Activated T-helper 2 cell treated with anti-CD3 and anti-CD28 coated beads, Interferon-gamma antibody, Interleukin-2, Interleukin-4, amounts not matched to agents 10 μg/mL and 5 μg/mL and 100 μg/mL, durations not matched to agents 14 hours and 24 hours and 36 hours (primary cell): ENCODE data around the gene GLP1R. TPM values are rescaled to one million over a fixed set of nuclear protein-coding genes. Genes with fewer than 3 reads are reported as not detected.

Experiments used
- DNase-seq: peaks from one replicate; pipeline ENCODE4 v3.0.0; 2021; ENCODE audit warnings: low spot score
- H3K27ac Mint-ChIP-seq: one replicate; pipeline ENCODE4 v1.8.0; 2021; ENCODE audit warnings: mixed read lengths
- H3K27me3 Mint-ChIP-seq: one replicate; pipeline ENCODE4 v1.8.0; 2021; ENCODE audit warnings: low read depth, mixed read lengths
- H3K36me3 Mint-ChIP-seq: one replicate; pipeline ENCODE4 v1.8.0; 2021; ENCODE audit warnings: low read depth, mixed read lengths
- H3K4me1 Mint-ChIP-seq: one replicate; pipeline ENCODE4 v1.8.0; 2021; ENCODE audit warnings: low read depth, mixed read lengths
- H3K4me3 Mint-ChIP-seq: one replicate; pipeline ENCODE4 v1.8.0; 2021; ENCODE audit warnings: low read depth, mild to moderate bottlenecking, moderate library complexity, mixed read lengths
- H3K9me3 Mint-ChIP-seq: one replicate; pipeline ENCODE4 v1.8.0; 2021; ENCODE audit warnings: mixed read lengths
- intact Hi-C: fragments of 100-400 bp; cut with micrococcal nuclease; formaldehyde crosslinking; loops from one replicate; pipeline ENCODE4 v1.15.1; 2023
- total RNA-seq: library from RNA; stranded (reverse); gene quantifications from 2 replicates; pipeline ENCODE4 v1.2.3, GENCODE V29; 2022

Gene GLP1R
- total RNA-seq, 1 donor from 2014 or later: 0.05 TPM

- H3K4me1 Mint-ChIP-seq: peaks cover 19% of the 10 kb centered on the region
- H3K9me3 Mint-ChIP-seq: no peaks in the 10 kb centered on the region
- H3K27me3 Mint-ChIP-seq: peaks cover 49% of the 10 kb centered on the region
- no peak overlapping the region for H3K4me3 Mint-ChIP-seq
- intact Hi-C loops: no loop called here
- DNase-seq: no peak
- no peak overlapping the region for H3K27ac Mint-ChIP-seq
- no peaks in the 10 kb centered on the region for H3K36me3 Mint-ChIP-seq
These were observed 2.0 kb downstream of the GLP1R start for GRCh38 chr6:39050453-39051112.

DNA sequence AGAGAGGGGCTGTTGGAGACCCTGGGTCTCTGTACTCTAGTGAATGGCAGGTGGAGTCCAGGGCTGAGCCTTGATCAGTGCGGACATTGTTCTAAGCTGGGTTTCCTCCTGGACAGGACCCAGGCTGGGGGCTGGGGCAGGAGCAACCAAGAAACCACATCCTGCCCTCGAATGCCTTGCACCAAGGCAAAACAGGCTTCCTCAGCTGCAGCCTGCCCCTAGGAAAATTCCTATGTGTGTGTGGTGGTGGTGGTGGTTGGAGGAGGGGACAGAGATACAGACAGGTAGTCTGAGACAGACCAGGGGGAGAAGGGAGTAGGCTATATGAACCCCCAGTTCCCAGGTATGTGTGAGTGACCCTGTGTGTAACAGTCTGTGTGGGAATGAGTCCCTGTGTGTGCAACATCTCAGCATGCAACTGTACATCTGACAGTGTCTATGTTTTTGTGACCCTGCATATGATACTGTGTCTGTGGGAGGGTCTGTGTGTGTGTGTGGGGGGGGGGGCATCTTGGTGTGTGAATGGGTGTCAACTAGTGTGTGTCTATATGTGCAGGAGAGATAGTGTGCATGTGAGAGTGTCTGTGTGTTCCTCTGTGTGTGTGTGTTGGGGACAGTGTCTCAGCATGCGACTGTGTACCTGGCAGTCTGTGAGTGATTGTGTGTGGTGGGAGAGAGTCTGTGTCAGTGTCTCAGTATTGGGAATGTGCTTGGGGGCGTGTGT, 3.0 kb downstream of the GLP1R start:
- peaks cover 19% of the 10 kb centered on the region for H3K4me1 Mint-ChIP-seq
- H3K9me3 Mint-ChIP-seq: no peaks in the 10 kb centered on the region
- H3K27ac Mint-ChIP-seq: no peak overlapping the region
- DNase-seq: no peak
- H3K4me3 Mint-ChIP-seq: no peak overlapping the region
- no peaks in the 10 kb centered on the region for H3K36me3 Mint-ChIP-seq
- H3K27me3 Mint-ChIP-seq: peaks cover 45% of the 10 kb centered on the region
- intact Hi-C loops: no loop called here

DNA sequence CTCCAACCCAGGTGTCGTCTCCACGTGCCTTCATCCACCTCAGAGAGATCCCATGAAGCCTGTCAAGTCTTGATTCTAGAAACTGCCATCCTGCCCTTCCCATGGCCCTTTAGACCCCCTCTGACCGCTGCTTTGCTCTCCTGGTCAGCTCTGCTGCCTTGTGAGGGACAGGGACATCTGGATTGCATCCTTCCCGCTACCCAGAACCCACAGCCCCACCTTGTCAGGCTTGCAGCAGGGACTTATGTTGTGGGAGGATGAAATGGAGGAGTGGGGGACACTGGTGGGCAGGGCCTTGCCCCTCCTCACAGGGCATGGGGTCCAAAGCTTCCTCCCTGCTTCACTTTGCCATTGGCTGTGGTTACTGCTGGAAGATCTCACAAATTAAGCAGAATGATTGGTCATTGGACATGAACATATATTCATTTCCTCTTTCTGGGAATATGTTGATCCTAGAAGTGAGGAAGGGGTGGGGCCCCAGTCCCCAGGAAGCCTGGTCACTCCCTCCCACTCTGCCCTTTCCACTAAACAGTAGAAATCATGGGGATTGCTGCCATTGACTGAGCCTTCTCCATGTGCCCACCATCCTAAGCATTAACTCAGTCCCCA, 4.5 kb downstream of the GLP1R start:
- DNase-seq: no peak

GRCh38 chr6:39053854-39054576, 5.4 kb downstream of the GLP1R start:
- intact Hi-C loops: no loop called here
- no peaks in the 10 kb centered on the region for H3K9me3 Mint-ChIP-seq
- H3K27me3 Mint-ChIP-seq: peaks cover 27% of the 10 kb centered on the region
- DNase-seq: no peak
- no peak overlapping the region for H3K27ac Mint-ChIP-seq
- peaks cover 19% of the 10 kb centered on the region for H3K4me1 Mint-ChIP-seq
- no peaks in the 10 kb centered on the region for H3K36me3 Mint-ChIP-seq
- H3K4me3 Mint-ChIP-seq: no peak overlapping the region

More for the DNA sequence above, 4.5 kb downstream of the GLP1R start:
- Mint-ChIP-seq H3K27me3 (peaks cover 29% of the 10 kb centered on the region), H3K4me1 (peaks cover 19% of the 10 kb centered on the region), H3K9me3 (no peaks in the 10 kb centered on the region), H3K4me3 (no peak overlapping the region), H3K36me3 (no peaks in the 10 kb centered on the region), H3K27ac (no peak overlapping the region)
- intact Hi-C loops: no loop called here

GRCh38 chr6:39054577-39055142, 6.1 kb downstream of the GLP1R start:
- Mint-ChIP-seq H3K27me3 (peaks cover 21% of the 10 kb centered on the region), H3K27ac (no peak overlapping the region), H3K4me3 (no peak overlapping the region), H3K4me1 (peaks cover 19% of the 10 kb centered on the region), H3K9me3 (no peaks in the 10 kb centered on the region), H3K36me3 (no peaks in the 10 kb centered on the region)
- DNase-seq: no peak
- intact Hi-C loops: no loop called here

DNA sequence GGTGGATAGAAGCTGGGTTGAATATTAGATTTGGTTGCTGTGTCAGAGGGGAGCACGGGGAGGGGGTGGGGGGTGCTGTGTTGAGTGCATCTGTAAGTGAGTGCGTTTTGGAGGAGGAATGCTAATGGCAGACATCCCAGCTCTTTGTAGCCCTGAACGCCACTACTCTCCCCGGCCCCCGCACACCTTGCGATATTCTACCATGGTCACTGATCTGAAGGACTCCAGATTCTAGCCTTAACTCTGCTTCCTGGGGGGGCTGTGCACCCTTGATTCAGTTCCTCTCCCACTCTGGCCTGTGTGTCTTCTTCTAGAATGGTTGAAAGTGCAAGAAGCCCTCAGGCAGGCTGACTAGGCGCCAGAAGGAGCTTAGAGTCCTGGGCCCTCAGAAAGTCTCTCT, 7.1 kb downstream of the GLP1R start:
- intact Hi-C loops: no loop called here
- Mint-ChIP-seq H3K9me3 (no peaks in the 10 kb centered on the region), H3K27me3 (peaks cover 17% of the 10 kb centered on the region), H3K4me3 (no peak overlapping the region), H3K36me3 (no peaks in the 10 kb centered on the region), H3K4me1 (peaks cover 14% of the 10 kb centered on the region), H3K27ac (no peak overlapping the region)
- no peak for DNase-seq

DNA sequence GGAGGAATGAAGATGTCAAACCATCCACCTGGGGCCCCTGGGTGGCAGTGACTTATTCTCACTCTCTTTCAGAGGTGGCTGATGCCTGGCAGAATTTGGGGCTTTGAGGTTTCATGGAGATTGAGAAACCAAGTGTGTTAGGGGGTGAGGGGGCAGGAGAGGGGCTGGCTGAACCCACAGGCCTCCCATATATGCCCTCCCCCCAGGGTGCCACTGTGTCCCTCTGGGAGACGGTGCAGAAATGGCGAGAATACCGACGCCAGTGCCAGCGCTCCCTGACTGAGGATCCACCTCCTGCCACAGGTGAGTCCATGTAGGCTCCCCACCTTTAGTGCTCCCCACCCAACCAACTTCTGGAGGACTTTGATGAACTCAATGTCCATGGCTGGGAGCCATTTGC, 7.6 kb downstream of the GLP1R start:
- Mint-ChIP-seq H3K4me3 (no peak overlapping the region), H3K27me3 (peaks cover 20% of the 10 kb centered on the region), H3K27ac (no peak overlapping the region), H3K9me3 (no peaks in the 10 kb centered on the region), H3K4me1 (peaks cover 9% of the 10 kb centered on the region), H3K36me3 (no peaks in the 10 kb centered on the region)
- no peak for DNase-seq
- intact Hi-C loops: no loop called here

DNA sequence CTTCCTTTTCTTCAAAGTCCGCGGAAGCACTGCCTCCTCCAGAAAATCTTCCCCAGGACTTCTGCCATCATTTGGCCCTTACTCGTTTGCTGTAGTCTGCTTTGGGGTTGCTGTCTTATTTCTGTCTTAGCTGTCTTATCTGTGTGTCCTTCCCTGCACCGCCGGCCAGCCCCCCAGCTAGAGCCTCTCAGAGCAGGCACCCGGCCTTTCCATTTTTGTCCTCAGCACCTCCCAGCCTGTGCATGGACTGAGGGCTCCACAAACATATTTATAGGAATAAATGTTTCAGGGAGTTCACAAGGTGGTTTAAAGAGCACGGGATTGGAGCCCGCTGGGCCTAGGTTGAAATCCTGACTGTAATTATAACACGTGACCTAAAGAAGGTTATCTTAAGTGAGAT, 8.1 kb downstream of the GLP1R start:
- H3K4me1 Mint-ChIP-seq: peaks cover 4% of the 10 kb centered on the region
- intact Hi-C loops: no loop called here
- no peaks in the 10 kb centered on the region for H3K36me3 Mint-ChIP-seq
- no peaks in the 10 kb centered on the region for H3K9me3 Mint-ChIP-seq
- DNase-seq: no peak
- H3K27me3 Mint-ChIP-seq: peaks cover 21% of the 10 kb centered on the region
- no peak overlapping the region for H3K27ac Mint-ChIP-seq
- no peak overlapping the region for H3K4me3 Mint-ChIP-seq

DNA sequence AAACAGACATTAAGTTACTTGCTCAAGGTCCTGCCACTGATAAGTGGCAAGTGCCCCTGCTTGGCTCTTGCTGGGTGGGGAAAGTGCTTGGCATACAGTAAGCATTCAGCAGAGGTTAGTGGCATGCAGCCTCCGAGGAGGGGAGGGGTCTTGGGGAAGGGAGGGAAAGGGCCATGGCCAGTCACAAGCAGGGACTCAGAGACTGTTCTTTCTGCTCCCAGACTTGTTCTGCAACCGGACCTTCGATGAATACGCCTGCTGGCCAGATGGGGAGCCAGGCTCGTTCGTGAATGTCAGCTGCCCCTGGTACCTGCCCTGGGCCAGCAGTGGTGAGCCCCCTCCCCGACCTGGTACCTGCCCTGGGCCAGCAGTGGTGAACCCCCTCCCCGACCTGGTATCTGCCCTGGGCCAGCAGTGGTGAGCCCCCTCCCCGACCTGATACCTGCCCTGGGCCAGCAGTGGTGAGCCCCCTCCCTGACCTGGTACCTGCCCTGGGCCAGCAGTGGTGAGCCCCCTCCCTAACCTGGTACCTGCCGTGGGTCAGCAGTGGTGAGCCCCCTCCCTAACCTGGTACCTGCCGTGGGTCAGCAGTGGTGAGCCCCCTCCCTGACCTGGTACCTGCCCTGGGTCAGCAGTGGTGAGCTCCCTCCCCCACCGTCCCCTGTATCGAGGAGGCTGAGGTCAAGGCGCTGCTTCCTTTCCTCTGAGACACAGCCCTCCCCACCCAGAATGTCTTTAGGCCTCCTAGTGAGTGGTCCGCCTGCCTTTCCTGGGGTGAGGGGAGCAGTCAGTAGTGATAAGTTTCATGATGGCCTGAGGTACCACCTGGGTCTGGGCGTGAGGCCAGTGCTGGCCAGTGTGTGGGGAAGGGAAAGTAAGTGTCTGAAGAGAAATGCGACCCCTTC, 8.9 kb downstream of the GLP1R start:
- Mint-ChIP-seq H3K27ac (no peak overlapping the region), H3K4me1 (no peaks in the 10 kb centered on the region), H3K27me3 (peaks cover 22% of the 10 kb centered on the region), H3K4me3 (no peak overlapping the region), H3K9me3 (no peaks in the 10 kb centered on the region), H3K36me3 (no peaks in the 10 kb centered on the region)
- intact Hi-C loops: no loop called here
- DNase-seq: no peak

GRCh38 chr6:39058471-39059147, 10.0 kb downstream of the GLP1R start:
- intact Hi-C loops: no loop called here
- Mint-ChIP-seq H3K36me3 (no peaks in the 10 kb centered on the region), H3K27ac (no peak overlapping the region), H3K27me3 (peaks cover 24% of the 10 kb centered on the region), H3K4me1 (no peaks in the 10 kb centered on the region), H3K4me3 (no peak overlapping the region), H3K9me3 (no peaks in the 10 kb centered on the region)
- no peak for DNase-seq

GRCh38 chr6:39059496-39060310, 11.1 kb downstream of the GLP1R start:
- Mint-ChIP-seq H3K27me3 (peaks cover 24% of the 10 kb centered on the region), H3K4me1 (no peaks in the 10 kb centered on the region), H3K27ac (no peak overlapping the region), H3K4me3 (no peak overlapping the region), H3K36me3 (no peaks in the 10 kb centered on the region), H3K9me3 (no peaks in the 10 kb centered on the region)
- no peak for DNase-seq
- intact Hi-C loops: no loop called here
